ENCODE measurements around the gene ACAN.

ACAN gene

DNA sequence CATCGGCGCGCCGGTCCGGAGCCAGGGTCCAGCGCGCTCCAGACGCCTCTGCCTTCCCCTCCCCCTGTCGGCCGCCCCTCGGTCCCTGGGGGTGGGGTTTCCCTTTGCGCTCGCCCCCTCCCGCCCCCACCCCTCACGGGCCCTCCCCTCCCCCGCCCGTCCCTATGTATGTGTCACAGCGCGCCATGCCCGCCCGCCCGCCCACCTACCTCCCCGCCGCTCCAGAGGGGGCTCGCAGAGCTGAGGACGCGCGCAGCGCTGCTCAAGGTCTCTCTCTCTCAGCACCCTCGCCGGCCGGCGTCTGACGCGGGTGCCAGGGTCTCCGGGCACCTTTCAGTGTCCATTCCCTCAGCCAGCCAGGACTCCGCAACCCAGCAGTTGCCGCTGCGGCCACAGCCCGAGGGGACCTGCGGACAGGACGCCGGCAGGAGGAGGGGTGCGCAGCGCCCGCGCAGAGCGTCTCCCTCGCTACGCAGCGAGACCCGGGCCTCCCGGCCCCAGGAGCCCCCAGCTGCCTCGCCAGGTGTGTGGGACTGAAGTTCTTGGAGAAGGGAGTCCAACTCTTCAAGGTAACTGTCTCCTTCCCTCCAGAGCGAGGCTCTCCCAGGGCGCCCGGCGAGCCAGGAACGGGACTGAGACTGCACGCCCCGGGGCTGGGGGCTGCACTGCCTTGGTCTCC lies at the start of gene ACAN:
Gene ACAN (plus strand): TSS at position 196 of the 679 bp plus-strand sequence. CDS start 32,771 bp downstream, outside the sequence.
- TF ChIP-seq, protein P1, sequence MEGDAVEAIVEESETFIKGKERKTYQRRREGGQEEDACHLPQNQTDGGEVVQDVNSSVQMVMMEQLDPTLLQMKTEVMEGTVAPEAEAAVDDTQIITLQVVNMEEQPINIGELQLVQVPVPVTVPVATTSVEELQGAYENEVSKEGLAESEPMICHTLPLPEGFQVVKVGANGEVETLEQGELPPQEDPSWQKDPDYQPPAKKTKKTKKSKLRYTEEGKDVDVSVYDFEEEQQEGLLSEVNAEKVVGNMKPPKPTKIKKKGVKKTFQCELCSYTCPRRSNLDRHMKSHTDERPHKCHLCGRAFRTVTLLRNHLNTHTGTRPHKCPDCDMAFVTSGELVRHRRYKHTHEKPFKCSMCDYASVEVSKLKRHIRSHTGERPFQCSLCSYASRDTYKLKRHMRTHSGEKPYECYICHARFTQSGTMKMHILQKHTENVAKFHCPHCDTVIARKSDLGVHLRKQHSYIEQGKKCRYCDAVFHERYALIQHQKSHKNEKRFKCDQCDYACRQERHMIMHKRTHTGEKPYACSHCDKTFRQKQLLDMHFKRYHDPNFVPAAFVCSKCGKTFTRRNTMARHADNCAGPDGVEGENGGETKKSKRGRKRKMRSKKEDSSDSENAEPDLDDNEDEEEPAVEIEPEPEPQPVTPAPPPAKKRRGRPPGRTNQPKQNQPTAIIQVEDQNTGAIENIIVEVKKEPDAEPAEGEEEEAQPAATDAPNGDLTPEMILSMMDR (IDR thresholded peaks at IDR 0.05; ENCODE audit: unreplicated experiment in 3 of 3), result no peak
- H3K9me3 Mint-ChIP-seq, result no peaks in the 10 kb centered on the region
- H3K36me3 Mint-ChIP-seq (ENCODE audit: low read depth), result no peaks in the 10 kb centered on the region
- H3K27ac Mint-ChIP-seq, result no peak within 1 kb of the TSS
- peaks cover 5% of the 10 kb centered on the region for H3K4me1 Mint-ChIP-seq
- peak within 1 kb of the TSS; percentile 89 to 93 (median 93) for H3K4me3 Mint-ChIP-seq
- H3K27me3 Mint-ChIP-seq (ENCODE audit: low read depth), result peaks cover 94% of the 10 kb centered on the region

DNA sequence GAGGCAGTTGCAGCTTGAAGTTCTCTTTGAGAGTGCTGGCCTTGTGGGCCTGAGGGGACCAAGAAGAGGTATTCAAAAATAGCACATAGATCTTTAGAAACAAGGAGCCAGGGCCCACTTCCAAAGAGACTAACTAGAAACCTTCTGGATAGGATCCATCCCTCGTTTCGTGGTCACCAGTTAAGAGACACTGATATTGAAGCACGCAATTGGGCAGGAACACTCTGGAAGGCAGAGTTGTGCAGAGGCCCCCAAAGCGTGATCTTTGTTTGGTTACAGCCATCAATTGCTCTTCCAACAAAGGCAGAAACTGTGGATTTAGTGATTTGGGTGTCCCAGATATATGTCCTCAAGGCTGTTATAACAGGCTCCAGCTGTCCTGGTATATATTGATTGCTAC lies 46.7 kb upstream of the ACAN start:
- peaks cover 5% of the 10 kb centered on the region for H3K9me3 Mint-ChIP-seq
- H3K36me3 Mint-ChIP-seq (ENCODE audit: low read depth), result no peaks in the 10 kb centered on the region
- H3K4me3 Mint-ChIP-seq, result no peak overlapping the region
- peaks cover 25% of the 10 kb centered on the region for H3K27me3 Mint-ChIP-seq (ENCODE audit: low read depth)
- H3K27ac Mint-ChIP-seq, result no peak overlapping the region
- peaks cover 5% of the 10 kb centered on the region for H3K4me1 Mint-ChIP-seq
- TF ChIP-seq, protein P1 (IDR thresholded peaks at IDR 0.05; ENCODE audit: unreplicated experiment in 3 of 3), result no peak

DNA sequence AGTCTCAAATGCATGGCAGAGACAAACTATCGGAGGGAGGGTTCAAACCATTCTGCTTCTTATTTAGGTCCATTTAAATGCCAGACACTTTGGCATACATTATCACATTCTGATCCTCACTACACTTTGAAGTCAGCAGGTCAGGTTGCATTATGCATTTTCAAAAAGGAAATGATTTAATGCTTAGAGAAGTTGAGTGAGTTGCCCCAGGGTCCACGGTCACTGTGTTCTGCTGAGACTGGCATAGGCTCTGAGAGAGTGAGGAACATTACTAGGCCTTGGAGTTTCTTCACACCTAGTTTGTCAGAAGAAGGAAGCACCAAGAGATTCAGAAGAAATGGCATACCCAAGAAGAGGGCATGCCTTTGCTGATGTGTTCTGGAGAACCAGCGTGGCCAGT lies 46.3 kb upstream of the ACAN start:
- TF ChIP-seq, protein P1 (IDR thresholded peaks at IDR 0.05; ENCODE audit: unreplicated experiment in 3 of 3), result no peak
- no peaks in the 10 kb centered on the region for H3K36me3 Mint-ChIP-seq (ENCODE audit: low read depth)
- no peak overlapping the region for H3K27ac Mint-ChIP-seq
- peaks cover 5% of the 10 kb centered on the region for H3K4me1 Mint-ChIP-seq
- H3K27me3 Mint-ChIP-seq (ENCODE audit: low read depth), result peaks cover 24% of the 10 kb centered on the region
- H3K9me3 Mint-ChIP-seq, result peaks cover 8% of the 10 kb centered on the region
- no peak overlapping the region for H3K4me3 Mint-ChIP-seq

DNA sequence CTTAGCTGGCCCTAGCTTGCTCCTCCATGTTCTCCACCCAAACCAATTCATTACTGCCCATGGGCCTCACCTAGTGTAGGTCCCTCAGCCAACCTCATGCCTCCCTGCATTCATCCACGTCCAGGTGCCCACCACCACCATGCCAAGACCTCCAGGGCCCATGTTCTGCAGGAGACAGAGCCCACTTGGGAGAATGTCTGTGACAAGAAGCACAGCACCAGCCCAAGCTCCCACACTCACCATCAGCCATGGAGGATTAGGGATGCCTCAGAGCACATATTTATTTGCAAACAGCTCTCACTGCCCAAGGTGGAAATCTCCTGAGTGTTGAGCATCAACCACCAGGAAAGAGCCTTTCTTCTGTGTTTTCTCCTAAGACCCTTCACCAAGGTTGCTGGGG lies 43.4 kb upstream of the ACAN start:
- Mint-ChIP-seq H3K36me3 (ENCODE audit: low read depth) (no peaks in the 10 kb centered on the region), H3K4me3 (no peak overlapping the region), H3K4me1 (no peaks in the 10 kb centered on the region), H3K27me3 (ENCODE audit: low read depth) (peaks cover 11% of the 10 kb centered on the region), H3K9me3 (peaks cover 9% of the 10 kb centered on the region), H3K27ac (no peak overlapping the region)
- TF ChIP-seq, protein P1 (IDR thresholded peaks at IDR 0.05; ENCODE audit: unreplicated experiment in 3 of 3), result no peak

DNA sequence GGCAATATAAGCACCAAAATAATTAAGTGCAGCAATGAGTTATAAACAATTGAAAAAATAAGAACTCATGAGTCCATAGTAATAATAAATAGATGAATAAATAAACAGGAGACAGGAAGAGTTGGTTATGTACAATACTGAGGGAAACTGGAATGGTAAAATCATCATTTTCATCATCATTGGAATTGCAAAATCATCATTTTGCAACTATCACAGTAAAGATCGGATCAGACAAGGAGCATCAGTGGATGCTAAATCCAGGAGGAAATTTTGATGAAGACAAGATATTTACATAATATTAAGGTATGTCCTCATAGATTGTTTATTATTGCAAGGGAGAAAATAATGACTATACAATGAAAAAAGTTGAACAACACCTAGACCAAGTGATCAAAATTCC lies 38.8 kb upstream of the ACAN start:
- H3K27me3 Mint-ChIP-seq (ENCODE audit: low read depth), result peaks cover 16% of the 10 kb centered on the region
- no peaks in the 10 kb centered on the region for H3K36me3 Mint-ChIP-seq (ENCODE audit: low read depth)
- H3K27ac Mint-ChIP-seq, result no peak overlapping the region
- no peak overlapping the region for H3K4me3 Mint-ChIP-seq
- H3K4me1 Mint-ChIP-seq, result peaks cover under 1% of the 10 kb centered on the region
- H3K9me3 Mint-ChIP-seq, result peaks cover 10% of the 10 kb centered on the region
- TF ChIP-seq, protein P1 (IDR thresholded peaks at IDR 0.05; ENCODE audit: unreplicated experiment in 3 of 3), result no peak

DNA sequence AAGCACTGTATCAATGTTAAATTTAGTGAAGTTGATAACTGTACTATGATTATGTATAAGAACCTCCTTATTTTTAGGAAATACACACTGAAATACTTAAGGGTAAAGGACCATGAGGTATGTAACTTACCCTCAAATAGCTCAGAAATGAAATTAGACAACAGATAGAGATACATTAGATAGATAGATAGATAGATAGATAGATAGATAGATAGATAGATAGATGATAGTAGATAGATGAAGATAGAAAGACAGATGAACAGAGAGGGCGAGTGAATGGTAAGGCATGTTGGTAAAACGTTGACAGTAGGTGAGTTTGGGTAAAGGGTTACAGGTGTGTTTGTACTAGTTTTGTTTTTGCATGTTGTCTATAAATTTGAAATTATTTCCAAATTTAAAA lies 38.0 kb upstream of the ACAN start:
- H3K9me3 Mint-ChIP-seq, result peaks cover 14% of the 10 kb centered on the region
- H3K27ac Mint-ChIP-seq, result no peak overlapping the region
- peaks cover 5% of the 10 kb centered on the region for H3K4me1 Mint-ChIP-seq
- no peaks in the 10 kb centered on the region for H3K36me3 Mint-ChIP-seq (ENCODE audit: low read depth)
- peaks cover 24% of the 10 kb centered on the region for H3K27me3 Mint-ChIP-seq (ENCODE audit: low read depth)
- no peak overlapping the region for H3K4me3 Mint-ChIP-seq
- TF ChIP-seq, protein P1 (IDR thresholded peaks at IDR 0.05; ENCODE audit: unreplicated experiment in 3 of 3), result no peak
